ENCODE data around the gene TM7SF2. TPM values are rescaled to one million over a fixed set of nuclear protein-coding genes. Genes with fewer than 3 reads are reported as not detected.

Gene TM7SF2
- total and polyA plus RNA-seq, 2 of the 13 experiments (the other 11 are each of a cell fraction or from before 2014, with no cell fraction given), result 56.0 to 66.9 TPM

GRCh38 chr11:65134240-65134951 is 22.7 kb downstream of the TM7SF2 start, which contains the start of gene SYVN1 (continued):
- TF ChIP-seq ZNF276 (CRISPR knock-in tag; IDR thresholded peaks at IDR 0.05; ENCODE audit: low read depth) (no peak; the same call in 1 of the 2 replicates), SATB2 (CRISPR knock-in tag; IDR thresholded peaks at IDR 0.05) (peak; percentile 52; the same call in 1 of the 2 replicates), PRDM10 (CRISPR knock-in tag; IDR thresholded peaks at IDR 0.05; ENCODE audit: low read depth) (peak; percentile 99), ZBTB43 (CRISPR knock-in tag; conservative IDR thresholded peaks at IDR 0.05) (no peak; the same call in 1 of the 2 replicates), PHF8 (CRISPR knock-in tag; IDR thresholded peaks at IDR 0.05) (peak; percentile 90), ZNF180 (CRISPR knock-in tag; IDR thresholded peaks at IDR 0.05; ENCODE audit: borderline replicate concordance, low read depth) (peak; percentile 84; the same call in 1 of the 2 replicates), ZSCAN5A (CRISPR knock-in tag; IDR thresholded peaks at IDR 0.05; ENCODE audit: borderline replicate concordance) (no peak), HIC2 (CRISPR knock-in tag; IDR thresholded peaks at IDR 0.05; ENCODE audit: low read depth) (no peak), ZFY (CRISPR knock-in tag; IDR thresholded peaks at IDR 0.05) (peak; percentile 92), ZBTB25 (CRISPR knock-in tag; IDR thresholded peaks at IDR 0.05) (peak; percentile 93), TARDBP (CRISPR knock-in tag; IDR thresholded peaks at IDR 0.05) (peak; percentile 39; the same call in 1 of the 2 replicates), TEAD2 (CRISPR knock-in tag; IDR thresholded peaks at IDR 0.05) (no peak), ZNF672 (CRISPR knock-in tag; IDR thresholded peaks at IDR 0.05) (0 out of 2 replicates have a peak, but pooled peaks have one; percentile 68), ZNF230 (CRISPR knock-in tag; IDR thresholded peaks at IDR 0.05) (peak; percentile 77; the same call in 1 of the 2 replicates), MTA1 (CRISPR knock-in tag; IDR thresholded peaks at IDR 0.05; ENCODE audit: borderline replicate concordance) (no peak), IRX3 (CRISPR knock-in tag; IDR thresholded peaks at IDR 0.05; ENCODE audit: borderline replicate concordance, low read depth) (no peak), HMG20A (CRISPR knock-in tag; IDR thresholded peaks at IDR 0.05; ENCODE audit: borderline replicate concordance) (no peak)

Data from HepG2 (cell line).